ENCODE results near the gene GPC3. TPM values are rescaled to one million over a fixed set of nuclear protein-coding genes. Genes with fewer than 3 reads are reported as not detected.

The GPC3 gene
- total RNA-seq, 1 experiment from 2014 or later = not detected

DNA sequence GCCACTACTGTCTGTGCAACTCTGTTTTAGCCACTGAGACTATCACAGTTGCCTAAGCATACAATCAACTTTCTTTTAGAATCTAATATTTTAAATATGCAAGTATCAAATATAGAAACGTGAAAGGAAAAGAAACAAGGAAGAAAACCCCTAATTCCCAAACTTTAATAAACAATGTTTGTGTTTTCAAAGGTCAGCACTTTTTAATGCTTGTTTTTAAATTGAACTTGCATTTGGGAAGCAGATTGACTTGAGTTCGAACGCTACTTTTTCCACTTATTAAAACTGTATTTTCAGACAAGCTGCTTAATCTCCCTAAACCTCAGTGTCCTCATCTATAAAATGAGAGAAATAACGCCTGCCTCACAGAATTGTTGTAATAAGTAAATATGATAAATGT lies 384.3 kb downstream of the GPC3 start:
- Histone ChIP-seq H3K4me2 (no peak overlapping the region), H3K4me1 (replicated peaks; ENCODE audit: insufficient read depth) (no peaks in the 10 kb centered on the region), H3K79me2 (ENCODE audit: low read depth) (no peaks in the 10 kb centered on the region), H3K27me3 (ENCODE audit: insufficient read depth, low read depth) (no peaks in the 10 kb centered on the region), H3K4me3 (no peak overlapping the region), H3K27ac (no peak overlapping the region), H3K9me3 (ENCODE audit: insufficient read depth, low read depth) (no peaks in the 10 kb centered on the region), H3K36me3 (ENCODE audit: low read depth) (no peaks in the 10 kb centered on the region), H2AFZ (no peak overlapping the region), H3F3A (ENCODE audit: insufficient read depth, low read depth) (no peaks in the 10 kb centered on the region), H3K9me2 (ENCODE audit: insufficient read depth) (no peaks in the 10 kb centered on the region), H4K20me1 (ENCODE audit: insufficient read depth) (no peaks in the 10 kb centered on the region)
- intact Hi-C loops (cut with micrococcal nuclease; ENCODE audit: unreplicated experiment) = no loop called here
- BruUV-seq (replicated peaks) = no TSS peak
- no peak for DNase-seq
- TF ChIP-seq EZH2 (IDR thresholded peaks at IDR 0.05; ENCODE audit: low read depth) (no peak), CTCF (conservative IDR thresholded peaks at IDR 0.05) (no peak)
- POLR2A ChIA-PET (ENCODE audit: unreplicated experiment) = no interaction called here
- CTCF ChIA-PET = no interaction called here

- no TSS peak for BruUV-seq (replicated peaks)
- ChIA-PET CTCF (no interaction called here), POLR2A (ENCODE audit: unreplicated experiment) (no interaction called here)
- no peak overlapping the region for H3K4me3 ChIP-seq
- H4K20me1 ChIP-seq (ENCODE audit: insufficient read depth) = no peaks in the 10 kb centered on the region
- no peak overlapping the region for H3K4me2 ChIP-seq
- H3K27ac ChIP-seq = no peak overlapping the region
- no peak for DNase-seq
- intact Hi-C loops (cut with micrococcal nuclease; ENCODE audit: unreplicated experiment) = no loop called here
- no peaks in the 10 kb centered on the region for H3K79me2 ChIP-seq (ENCODE audit: low read depth)
- no peaks in the 10 kb centered on the region for H3K36me3 ChIP-seq (ENCODE audit: low read depth)
- no peaks in the 10 kb centered on the region for H3F3A ChIP-seq (ENCODE audit: insufficient read depth, low read depth)
- TF ChIP-seq EZH2 (IDR thresholded peaks at IDR 0.05; ENCODE audit: low read depth) = no peak
- no peak for TF ChIP-seq CTCF (conservative IDR thresholded peaks at IDR 0.05)
- H3K9me3 ChIP-seq (ENCODE audit: insufficient read depth, low read depth) = no peaks in the 10 kb centered on the region
- no peaks in the 10 kb centered on the region for H3K27me3 ChIP-seq (ENCODE audit: insufficient read depth, low read depth)
- no peaks in the 10 kb centered on the region for H3K9me2 ChIP-seq (ENCODE audit: insufficient read depth)
- no peaks in the 10 kb centered on the region for H3K4me1 ChIP-seq (replicated peaks; ENCODE audit: insufficient read depth)
- no peak overlapping the region for H2AFZ ChIP-seq
Measured at GRCh38 chrX:133600536-133600935, 384.9 kb downstream of the GPC3 start.

DNA sequence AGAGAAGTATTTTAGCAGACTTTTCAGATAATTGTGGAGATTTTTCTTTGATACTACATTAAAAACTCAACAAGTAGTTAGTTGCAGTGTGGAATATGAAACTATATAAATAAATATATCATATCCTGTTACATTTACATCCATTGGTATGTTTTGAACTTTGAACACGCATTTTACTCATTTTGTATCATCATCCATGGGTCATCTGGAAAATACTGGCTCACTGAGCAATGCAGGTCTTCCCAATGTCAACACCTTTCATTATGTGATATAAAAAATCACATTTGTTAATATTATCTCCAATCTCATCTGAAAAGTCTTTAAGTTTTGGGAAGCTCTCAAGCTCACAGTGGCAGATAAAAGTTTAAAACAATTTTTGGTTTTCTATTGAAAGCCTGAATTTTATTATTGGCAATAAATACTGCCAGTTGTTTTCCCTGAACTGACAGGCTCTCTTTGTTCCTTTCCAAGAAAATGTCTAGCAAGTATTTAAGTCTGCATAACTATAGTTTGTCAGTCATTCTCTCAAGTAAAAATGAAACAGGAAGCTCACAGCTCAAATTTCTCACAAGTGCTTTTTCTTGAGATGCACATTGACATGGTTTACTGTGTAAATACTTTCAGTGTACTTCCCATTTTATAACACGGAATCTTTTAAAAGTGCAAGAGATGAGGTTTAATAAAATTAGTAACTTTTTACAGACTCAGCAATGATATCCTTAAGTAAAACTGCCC lies 386.6 kb downstream of the GPC3 start:
- DNase-seq = no peak
- H3F3A ChIP-seq (ENCODE audit: insufficient read depth, low read depth) = no peaks in the 10 kb centered on the region
- no peak overlapping the region for H3K27ac ChIP-seq
- H3K4me2 ChIP-seq = no peak overlapping the region
- intact Hi-C loops (cut with micrococcal nuclease; ENCODE audit: unreplicated experiment) = no loop called here
- TF ChIP-seq CTCF (conservative IDR thresholded peaks at IDR 0.05) = no peak
- no peak for TF ChIP-seq EZH2 (IDR thresholded peaks at IDR 0.05; ENCODE audit: low read depth)
- H3K9me2 ChIP-seq (ENCODE audit: insufficient read depth) = no peaks in the 10 kb centered on the region
- no peaks in the 10 kb centered on the region for H3K79me2 ChIP-seq (ENCODE audit: low read depth)
- no peaks in the 10 kb centered on the region for H3K36me3 ChIP-seq (ENCODE audit: low read depth)
- BruUV-seq (replicated peaks) = no TSS peak
- no peaks in the 10 kb centered on the region for H3K4me1 ChIP-seq (replicated peaks; ENCODE audit: insufficient read depth)
- H3K9me3 ChIP-seq (ENCODE audit: insufficient read depth, low read depth) = no peaks in the 10 kb centered on the region
- POLR2A ChIA-PET (ENCODE audit: unreplicated experiment) = no interaction called here
- no peak overlapping the region for H3K4me3 ChIP-seq
- no peaks in the 10 kb centered on the region for H4K20me1 ChIP-seq (ENCODE audit: insufficient read depth)
- H2AFZ ChIP-seq = no peak overlapping the region
- H3K27me3 ChIP-seq (ENCODE audit: insufficient read depth, low read depth) = no peaks in the 10 kb centered on the region
- CTCF ChIA-PET = no interaction called here
